HepG2 (cell line): ENCODE data around the gene CAB39.

Experiments
- ARHGAP35 ChIP-seq: sonication (generic); formaldehyde crosslinking; IDR thresholded peaks from 2 replicates; pipeline ENCODE4 v1.9.0; 2022; ENCODE audit warnings: mild to moderate bottlenecking, inconsistent platforms, moderate library complexity, missing genetic modification reagents, borderline replicate concordance
- CBX2 ChIP-seq, 2 experiments: fragments of 200-600 bp in 1 of 2; sonication (generic); formaldehyde crosslinking in 1 of 2; IDR thresholded peaks; 2 replicates each; pipeline versions ENCODE4 v1.7.0 to v1.8.1; 2018 to 2022; ENCODE audit warnings: low read depth in 2 of 2, low read length in 1 of 2, mild to moderate bottlenecking in 1 of 2, missing genetic modification reagents in 1 of 2
- FOSL1 ChIP-seq: sonication (generic); formaldehyde crosslinking; IDR thresholded peaks from 2 replicates; pipeline ENCODE4 v1.9.0; 2021; ENCODE audit warnings: missing genetic modification reagents, borderline replicate concordance
- HNRNPLL ChIP-seq: fragments of 200-400 bp; formaldehyde crosslinking; IDR thresholded peaks from 2 replicates; pipeline ENCODE4 v1.6.1; 2017; ENCODE audit warnings: mild to moderate bottlenecking, low read depth, low read length; ENCODE audit not compliant: poor library complexity, severe bottlenecking
- KDM4B ChIP-seq: sonication (generic); formaldehyde crosslinking; IDR thresholded peaks from 2 replicates; pipeline ENCODE4 v1.4.0; 2020; ENCODE audit warnings: missing genetic modification reagents
- MTA3 ChIP-seq: sonication (generic); formaldehyde crosslinking; IDR thresholded peaks from 2 replicates; pipeline ENCODE4 v1.4.0; 2020; ENCODE audit warnings: missing genetic modification reagents
- NFYB ChIP-seq: sonication (generic); formaldehyde crosslinking; IDR thresholded peaks from 2 replicates; pipeline ENCODE4 v1.4.0; 2020; ENCODE audit warnings: missing genetic modification reagents
- NR2F2 ChIP-seq: IDR thresholded peaks from 2 replicates; pipeline ENCODE4 v1.6.1; 2012; ENCODE audit warnings: low read depth, inconsistent platforms, borderline replicate concordance
- TOPORS ChIP-seq: sonication (generic); formaldehyde crosslinking; IDR thresholded peaks from 2 replicates; pipeline ENCODE4 v1.8.0; 2023; ENCODE audit warnings: mild to moderate bottlenecking, missing genetic modification reagents
- ZNF234 ChIP-seq: sonication (generic); formaldehyde crosslinking; conservative IDR thresholded peaks from 2 replicates; pipeline ENCODE4 v1.5.1; 2020; ENCODE audit warnings: mild to moderate bottlenecking, missing genetic modification reagents
- ZNF557 ChIP-seq: sonication (generic); formaldehyde crosslinking; IDR thresholded peaks from 2 replicates; pipeline ENCODE4 v1.4.0; 2020; ENCODE audit warnings: missing genetic modification reagents
- TF ChIP-seq, protein P1 (sequence below): sonication (generic); formaldehyde crosslinking; IDR thresholded peaks from 2 replicates; pipeline ENCODE4 v1.5.0; 2020; ENCODE audit warnings: mild to moderate bottlenecking, missing genetic modification reagents, moderate library complexity

DNA sequence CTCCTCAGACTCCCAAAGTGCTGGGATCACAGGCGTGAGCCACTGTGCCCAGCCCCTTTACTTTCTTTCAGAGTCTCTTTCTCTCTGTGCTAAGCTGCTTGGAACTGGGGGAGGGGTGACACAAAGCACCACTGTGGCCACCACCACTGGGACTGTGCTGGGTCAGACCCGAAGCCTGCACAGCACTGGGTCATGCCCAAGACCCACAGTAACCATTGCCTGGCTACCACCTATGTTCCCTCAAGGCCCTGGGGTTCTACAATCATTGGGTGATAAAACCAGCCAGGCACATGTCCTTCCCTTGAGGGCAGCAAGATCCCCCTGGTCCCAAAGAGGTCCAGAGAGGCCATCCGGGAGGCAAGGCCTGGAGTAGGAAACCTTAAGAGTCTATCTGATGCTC, 9.1 kb upstream of the CAB39 start:
- TF ChIP-seq KDM4B (CRISPR knock-in tag) = no peak
- TF ChIP-seq, protein P1, sequence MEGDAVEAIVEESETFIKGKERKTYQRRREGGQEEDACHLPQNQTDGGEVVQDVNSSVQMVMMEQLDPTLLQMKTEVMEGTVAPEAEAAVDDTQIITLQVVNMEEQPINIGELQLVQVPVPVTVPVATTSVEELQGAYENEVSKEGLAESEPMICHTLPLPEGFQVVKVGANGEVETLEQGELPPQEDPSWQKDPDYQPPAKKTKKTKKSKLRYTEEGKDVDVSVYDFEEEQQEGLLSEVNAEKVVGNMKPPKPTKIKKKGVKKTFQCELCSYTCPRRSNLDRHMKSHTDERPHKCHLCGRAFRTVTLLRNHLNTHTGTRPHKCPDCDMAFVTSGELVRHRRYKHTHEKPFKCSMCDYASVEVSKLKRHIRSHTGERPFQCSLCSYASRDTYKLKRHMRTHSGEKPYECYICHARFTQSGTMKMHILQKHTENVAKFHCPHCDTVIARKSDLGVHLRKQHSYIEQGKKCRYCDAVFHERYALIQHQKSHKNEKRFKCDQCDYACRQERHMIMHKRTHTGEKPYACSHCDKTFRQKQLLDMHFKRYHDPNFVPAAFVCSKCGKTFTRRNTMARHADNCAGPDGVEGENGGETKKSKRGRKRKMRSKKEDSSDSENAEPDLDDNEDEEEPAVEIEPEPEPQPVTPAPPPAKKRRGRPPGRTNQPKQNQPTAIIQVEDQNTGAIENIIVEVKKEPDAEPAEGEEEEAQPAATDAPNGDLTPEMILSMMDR (CRISPR knock-in tag) = no peak
- TF ChIP-seq MTA3 (CRISPR knock-in tag) = no peak
- TF ChIP-seq CBX2 (IDR thresholded peaks at IDR 0.05; ENCODE audit: low read depth, low read length) = no peak
- TF ChIP-seq CBX2 (CRISPR knock-in tag; IDR thresholded peaks at IDR 0.05; ENCODE audit: low read depth) = no peak
- no peak for TF ChIP-seq NR2F2
- no peak for TF ChIP-seq NFYB
- TF ChIP-seq FOSL1 (CRISPR knock-in tag) = no peak
- TF ChIP-seq ZNF557 (CRISPR knock-in tag) = no peak
- TF ChIP-seq HNRNPLL = no peak
- TF ChIP-seq ARHGAP35 = no peak
- no peak for TF ChIP-seq TOPORS (CRISPR knock-in tag)
- TF ChIP-seq ZNF234 (CRISPR knock-in tag) = no peak
